ENCODE measurements around the gene GID8. TPM values are rescaled to one million over a fixed set of nuclear protein-coding genes. Genes with fewer than 3 reads are reported as not detected.

Gene GID8
- total and polyA plus RNA-seq, 9 of the 15 experiments (the other 6 are each of a cell fraction or from before 2014, with no cell fraction given), result 7.5 to 31.6 (median 22.2) TPM

GRCh38 chr20:62931464-62931863 lies 6.5 kb upstream of the GID8 start:
- Histone ChIP-seq H3K9me3 (replicated peaks; ENCODE audit: control insufficient read depth, insufficient read depth, low read depth, low read length) (no peaks in the 10 kb centered on the region), H3K4me3 (no peak overlapping the region), H3K36me3 (ENCODE audit: control insufficient read depth, insufficient read depth, low read length) (peaks cover 63% of the 10 kb centered on the region), H2AFZ (ENCODE audit: low read depth, low read length) (no peak overlapping the region), H3K9me1 (ENCODE audit: control insufficient read depth, insufficient read depth, low read length) (peaks cover 7% of the 10 kb centered on the region), H4K20me1 (replicated peaks; ENCODE audit: control insufficient read depth, insufficient read depth, low read length) (peaks cover 67% of the 10 kb centered on the region), H3K9ac (ENCODE audit: insufficient read depth in 1 of 2, low read depth in 2 of 2, low read length in 2 of 2) (peak overlapping the region in 1 of 2 experiments; percentile 41; a peak in 1 of 4 replicates), H3K27ac (ENCODE audit: extremely low read depth, low read depth, low read length) (no peak overlapping the region), H3K4me1 (replicated peaks in 1 of 2; ENCODE audit: control insufficient read depth in 2 of 2, insufficient read depth in 2 of 2, low read length in 2 of 2) (peaks cover 47 to 52% of the 10 kb centered on the region in 2 experiments; a peak in 4 of 5 replicates), H3K79me2 (ENCODE audit: control insufficient read depth, insufficient read depth, low read length) (peaks cover 99% of the 10 kb centered on the region), H3K4me2 (ENCODE audit: insufficient read depth, low read length) (peak overlapping the region; percentile 15; the same call in 1 of the 2 replicates), H3K27me3 (ENCODE audit: control insufficient read depth in 2 of 2, insufficient read depth in 2 of 2, low read length in 2 of 2) (no peaks in the 10 kb centered on the region)
- POLR2A ChIA-PET, result interaction anchor here (0.7 to 0.9 kb wide), 2 partner anchors 13 to 177 kb away, joined by 3 read pairs; no protein-coding TSS in a partner anchor
- no TSS peak for BruUV-seq (replicated peaks)
- intact Hi-C loops (cut with micrococcal nuclease) (no loop called here), in situ Hi-C loops (cut with MboI) (no loop called here)
- WGBS (ENCODE audit: insufficient coverage, low coverage, missing lambda C conversion rate), result 67% methylated on average over 9 of the region's 9 CpGs
- no peak for TF ChIP-seq MITF (IDR thresholded peaks at IDR 0.05)
- no peak for TF ChIP-seq SMAD1 (IDR thresholded peaks at IDR 0.05; ENCODE audit: low read depth, low read length, partially characterized antibody)
- TF ChIP-seq RBM39 (optimal IDR thresholded peaks at IDR 0.05; ENCODE audit: low read depth, low read length), result no peak
- no peak for TF ChIP-seq THRB (CRISPR knock-in tag; conservative IDR thresholded peaks at IDR 0.05)
- TF ChIP-seq JUN (IDR thresholded peaks at IDR 0.05; ENCODE audit: borderline replicate concordance, low read depth, low read length), result no peak
- no peak for TF ChIP-seq JUN (CRISPR knock-in tag; IDR thresholded peaks at IDR 0.05; ENCODE audit: borderline replicate concordance)
- TF ChIP-seq NFIC (IDR thresholded peaks at IDR 0.05), result no peak
- no peak for TF ChIP-seq CREM (IDR thresholded peaks at IDR 0.05; ENCODE audit: low read depth)
- TF ChIP-seq TBL1XR1 (IDR thresholded peaks at IDR 0.05; ENCODE audit: low read length in 2 of 2), result no peak
- FAIRE-seq (no peak), ATAC-seq (no peak), DNase-seq (ENCODE audit: extremely low read depth in 1 of 4, low spot score in 3 of 4) (no peak)
- CTCF ChIA-PET (ENCODE audit: low intra/inter-chr PET ratio), result no interaction called here
